Lung (tissue), 16 donors: ENCODE measurements around the gene NAT8L. TPM values are rescaled to one million over a fixed set of nuclear protein-coding genes. Genes with fewer than 3 reads are reported as not detected.

Experiments used
- ATAC-seq: fragments of 200-7000 bp; cut with Tn5 transposase; one replicate; pipeline ENCODE4 v1.9.1; 2020; ENCODE audit warnings: moderate number of reproducible peaks; ENCODE audit not compliant: insufficient read depth, low FRiP score
- DNase-seq, 3 donors: peaks; one replicate each; pipeline ENCODE4 v3.0.0-alpha.2; 2013 to 2017
- H3K27ac ChIP-seq, 2 donors: one replicate each; pipeline ENCODE4 v1.5.1; 2013; ENCODE audit warnings: mild to moderate bottlenecking in 2 of 2, moderate library complexity in 2 of 2, control low read depth in 1 of 2, inconsistent platforms in 1 of 2, low read depth in 1 of 2, low read length in 1 of 2
- H3K27me3 ChIP-seq, 3 donors: one replicate each; pipeline ENCODE4 v1.5.1; 2013; ENCODE audit warnings: low read length in 2 of 3; ENCODE audit not compliant: control insufficient read depth in 3 of 3, insufficient read depth in 3 of 3
- H3K36me3 ChIP-seq, 4 donors: one replicate each; pipeline ENCODE4 v1.5.1; 2013; ENCODE audit warnings: low read length in 4 of 4, mild to moderate bottlenecking in 1 of 4, moderate library complexity in 1 of 4; ENCODE audit not compliant: control insufficient read depth in 4 of 4, insufficient read depth in 4 of 4
- H3K4me1 ChIP-seq, 5 donors: one replicate each; pipeline ENCODE4 v1.5.1; 2013; ENCODE audit warnings: low read length in 5 of 5, mild to moderate bottlenecking in 2 of 5, moderate library complexity in 1 of 5; ENCODE audit not compliant: control insufficient read depth in 5 of 5, insufficient read depth in 5 of 5
- H3K4me3 ChIP-seq: one replicate; pipeline ENCODE4 v1.5.1; 2013; ENCODE audit warnings: mild to moderate bottlenecking, control low read depth, moderate library complexity
- H3K9ac ChIP-seq, 2 donors: one replicate each; pipeline ENCODE4 v1.5.1; 2013; ENCODE audit warnings: low read length in 2 of 2, control low read depth in 1 of 2; ENCODE audit not compliant: insufficient read depth in 1 of 2
- H3K9me3 ChIP-seq, 4 donors: one replicate each; pipeline ENCODE4 v1.5.1; 2013; ENCODE audit warnings: low read length in 3 of 4, mild to moderate bottlenecking in 1 of 4, moderate library complexity in 1 of 4; ENCODE audit not compliant: control insufficient read depth in 4 of 4, insufficient read depth in 3 of 4
- WGBS, 2 donors: extraction: QIAGEN DNeasy Blood & Tissue Kit; methylation state at CpG; one replicate each; pipeline ENCODE4 v1.1.7; 2013; 5-methylcytosine and 5-hydroxymethylcytosine counted together
- long read RNA-seq, 5 donors: transcript quantifications; one replicate each; lab custom pipeline, GENCODE V29; 2026
- polyA plus RNA-seq, 2 donors: library from polyadenylated mRNA; stranded (reverse); fragments of 200-250 nt; gene quantifications; one replicate each; pipeline ENCODE4 v1.2.1, GENCODE V29; 2013
- total RNA-seq, 2 donors: library from RNA; depleted of rRNA in 1 of 2; stranded (reverse); fragments of >200 nt in 1 of 2; gene quantifications; one replicate each; pipeline ENCODE4 v1.2.1, GENCODE V29; 2014 to 2021
- TF ChIP-seq, protein P1 (sequence below): IDR thresholded peaks from 2 replicates; pipeline ENCODE4 v1.5.1; 2012; ENCODE audit warnings: mild to moderate bottlenecking; ENCODE audit errors: control extremely low read depth, extremely low read depth
- donor health status: control.
- donor health status: control.
- donor health status: Bipolar disorder and iron deficiency.
- donor health status: healthy.
- donor health status: DM: yes; HTN: yes; CAD: no.

The NAT8L gene, protein sequence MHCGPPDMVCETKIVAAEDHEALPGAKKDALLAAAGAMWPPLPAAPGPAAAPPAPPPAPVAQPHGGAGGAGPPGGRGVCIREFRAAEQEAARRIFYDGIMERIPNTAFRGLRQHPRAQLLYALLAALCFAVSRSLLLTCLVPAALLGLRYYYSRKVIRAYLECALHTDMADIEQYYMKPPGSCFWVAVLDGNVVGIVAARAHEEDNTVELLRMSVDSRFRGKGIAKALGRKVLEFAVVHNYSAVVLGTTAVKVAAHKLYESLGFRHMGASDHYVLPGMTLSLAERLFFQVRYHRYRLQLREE
- total RNA-seq (under 1 TPM; 0.28 to 0.46 TPM), polyA plus RNA-seq (under 1 TPM; 0.05 to 0.06 TPM)
- long read RNA-seq, donor 1, full-length matches to known transcripts: 3 of 3 reads
- long read RNA-seq, donor 1, partial matches to known transcripts: 0 of 3 reads
- long read RNA-seq, donor 1, other reads (novel, unspliced or antisense): 0 of 3 reads
- long read RNA-seq, donor 2: 0 reads
- long read RNA-seq, donor 3, full-length matches to known transcripts: 1 of 1 reads
- long read RNA-seq, donor 3, partial matches to known transcripts: 0 of 1 reads
- long read RNA-seq, donor 3, other reads (novel, unspliced or antisense): 0 of 1 reads
- long read RNA-seq, donor 4: 0 reads
- long read RNA-seq, donor 5, full-length matches to known transcripts: 1 of 1 reads
- long read RNA-seq, donor 5, partial matches to known transcripts: 0 of 1 reads
- long read RNA-seq, donor 5, other reads (novel, unspliced or antisense): 0 of 1 reads

DNA sequence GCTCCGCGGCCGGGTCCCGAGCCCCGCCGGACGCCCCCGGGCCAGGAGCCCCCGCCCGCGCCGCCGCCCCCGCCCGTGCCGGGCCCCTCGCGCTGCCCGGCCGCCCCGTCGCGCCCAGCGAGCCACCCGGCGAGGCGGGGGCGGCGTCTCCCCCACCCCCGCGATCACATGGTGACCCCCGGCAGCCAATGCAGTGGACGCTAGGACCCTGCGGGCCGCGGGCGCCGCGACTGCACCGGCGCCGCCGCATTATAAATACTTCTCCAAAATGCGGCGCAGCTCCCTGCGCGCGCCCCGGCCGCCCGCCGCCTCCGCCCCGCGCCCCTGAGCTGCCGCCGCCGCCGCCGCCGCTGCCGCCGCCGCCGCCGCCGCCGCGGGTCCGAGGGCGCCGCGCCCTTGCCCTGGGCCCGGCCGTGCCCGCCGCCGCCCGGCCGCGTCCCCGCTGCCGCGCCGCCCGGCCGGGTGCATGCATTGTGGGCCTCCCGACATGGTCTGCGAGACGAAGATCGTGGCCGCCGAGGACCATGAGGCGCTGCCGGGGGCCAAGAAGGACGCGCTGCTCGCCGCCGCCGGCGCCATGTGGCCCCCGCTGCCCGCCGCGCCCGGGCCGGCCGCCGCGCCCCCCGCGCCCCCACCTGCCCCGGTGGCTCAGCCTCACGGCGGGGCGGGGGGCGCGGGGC lies at the start of gene NAT8L:
NAT8L (plus strand) TSS at position 282 of the 680 bp plus-strand sequence; CDS start at position 467, 185 bp downstream.
- Histone ChIP-seq H3K36me3 (no peaks in the 10 kb centered on the region), H3K27me3 (peaks cover 24 to 28% (median 26%) of the 10 kb centered on the region in 3 donors), H3K4me1 (peaks cover 0 to 12% (median 0%) of the 10 kb centered on the region in 5 donors), H3K4me3 (peak within 1 kb of the TSS; percentile 33), H3K27ac (no peak within 1 kb of the TSS), H3K9ac (no peak within 1 kb of the TSS), H3K9me3 (no peaks in the 10 kb centered on the region)
- peak; percentile 19 to 61 (median 58) for DNase-seq
- TF ChIP-seq, protein P1, sequence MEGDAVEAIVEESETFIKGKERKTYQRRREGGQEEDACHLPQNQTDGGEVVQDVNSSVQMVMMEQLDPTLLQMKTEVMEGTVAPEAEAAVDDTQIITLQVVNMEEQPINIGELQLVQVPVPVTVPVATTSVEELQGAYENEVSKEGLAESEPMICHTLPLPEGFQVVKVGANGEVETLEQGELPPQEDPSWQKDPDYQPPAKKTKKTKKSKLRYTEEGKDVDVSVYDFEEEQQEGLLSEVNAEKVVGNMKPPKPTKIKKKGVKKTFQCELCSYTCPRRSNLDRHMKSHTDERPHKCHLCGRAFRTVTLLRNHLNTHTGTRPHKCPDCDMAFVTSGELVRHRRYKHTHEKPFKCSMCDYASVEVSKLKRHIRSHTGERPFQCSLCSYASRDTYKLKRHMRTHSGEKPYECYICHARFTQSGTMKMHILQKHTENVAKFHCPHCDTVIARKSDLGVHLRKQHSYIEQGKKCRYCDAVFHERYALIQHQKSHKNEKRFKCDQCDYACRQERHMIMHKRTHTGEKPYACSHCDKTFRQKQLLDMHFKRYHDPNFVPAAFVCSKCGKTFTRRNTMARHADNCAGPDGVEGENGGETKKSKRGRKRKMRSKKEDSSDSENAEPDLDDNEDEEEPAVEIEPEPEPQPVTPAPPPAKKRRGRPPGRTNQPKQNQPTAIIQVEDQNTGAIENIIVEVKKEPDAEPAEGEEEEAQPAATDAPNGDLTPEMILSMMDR: no peak
- 0 to 1% methylated on average over 16 to 119 of the region's 119 CpGs for WGBS, 2 donors
- no peak for ATAC-seq

DNA sequence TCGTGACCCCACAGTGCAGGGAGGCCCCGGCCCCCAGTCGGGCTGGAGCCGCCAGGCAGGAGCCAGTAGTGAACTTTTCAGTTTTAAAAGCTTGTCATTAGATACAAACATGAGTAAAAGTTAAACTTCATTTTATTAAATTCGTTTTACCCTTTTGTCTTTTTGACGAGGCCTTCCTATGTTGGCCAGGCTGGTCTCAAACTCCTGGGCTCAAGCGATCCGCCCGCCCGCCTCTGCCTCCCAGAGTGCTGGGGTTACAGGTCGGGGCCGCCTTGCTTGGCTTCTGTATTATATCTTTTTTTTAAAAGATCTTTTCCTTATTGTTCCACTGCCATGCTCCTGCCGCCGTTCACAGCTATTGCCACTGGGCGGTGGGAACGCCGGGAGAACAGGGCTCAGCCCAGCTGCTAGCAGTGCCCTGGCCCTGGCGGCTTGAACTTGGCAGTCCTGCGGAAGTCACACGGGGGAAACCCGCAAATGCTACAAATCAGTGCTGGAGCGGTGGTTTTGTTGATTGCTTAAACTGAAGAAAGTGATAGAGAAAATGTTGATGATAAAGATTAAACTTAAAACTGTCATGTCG lies 49.4 kb upstream of the NAT8L start:
- ATAC-seq (peak; percentile 42), DNase-seq (peak; percentile 55 to 67 (median 61))
- peaks cover 0 to 8% (median 6%) of the 10 kb centered on the region in 4 donors for H3K36me3 ChIP-seq
- peaks cover 5 to 15% (median 6%) of the 10 kb centered on the region in 5 donors for H3K4me1 ChIP-seq
- TF ChIP-seq, protein P1: no peak
- H3K27me3 ChIP-seq: no peaks in the 10 kb centered on the region
- no peaks in the 10 kb centered on the region for H3K9me3 ChIP-seq
- H3K27ac ChIP-seq: peak overlapping the region; percentile 93 to 99
- H3K4me3 ChIP-seq: peak overlapping the region; percentile 98
- WGBS, 2 donors: 2 to 5% methylated on average over 23 of the region's 23 CpGs
- H3K9ac ChIP-seq: peak overlapping the region in 1 of 2 donors; percentile 37

DNA sequence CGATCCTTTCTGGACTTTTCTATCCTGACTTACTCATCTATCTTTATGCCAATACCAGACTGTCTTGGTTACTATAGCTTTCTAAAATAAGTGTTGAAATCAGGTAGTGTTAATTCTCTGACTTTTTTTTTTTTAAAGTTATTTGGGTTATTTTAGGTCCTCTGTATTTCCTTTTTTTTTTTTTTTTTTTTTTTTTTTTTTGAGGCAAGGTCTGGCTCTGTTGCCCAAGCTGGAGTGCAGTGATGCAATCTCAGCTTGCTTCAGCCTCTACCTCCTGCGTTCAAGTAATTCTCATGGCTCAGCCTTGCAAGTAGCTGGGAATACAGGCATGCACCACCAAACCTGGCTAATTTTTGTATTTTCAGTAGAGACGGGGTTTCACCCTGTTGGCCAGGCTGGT lies 47.5 kb upstream of the NAT8L start:
- Histone ChIP-seq H3K36me3 (no peaks in the 10 kb centered on the region), H3K4me1 (peaks cover 5 to 15% (median 6%) of the 10 kb centered on the region in 5 donors), H3K27me3 (no peaks in the 10 kb centered on the region), H3K9me3 (no peaks in the 10 kb centered on the region), H3K9ac (no peak overlapping the region), H3K27ac (no peak overlapping the region), H3K4me3 (no peak overlapping the region)
- 60 to 66% methylated on average over 3 of the region's 3 CpGs for WGBS, 2 donors
- TF ChIP-seq, protein P1: no peak
- ATAC-seq (no peak), DNase-seq (no peak)
